ENCODE measurements around the gene ZNF343.

Gene ZNF343

DNA sequence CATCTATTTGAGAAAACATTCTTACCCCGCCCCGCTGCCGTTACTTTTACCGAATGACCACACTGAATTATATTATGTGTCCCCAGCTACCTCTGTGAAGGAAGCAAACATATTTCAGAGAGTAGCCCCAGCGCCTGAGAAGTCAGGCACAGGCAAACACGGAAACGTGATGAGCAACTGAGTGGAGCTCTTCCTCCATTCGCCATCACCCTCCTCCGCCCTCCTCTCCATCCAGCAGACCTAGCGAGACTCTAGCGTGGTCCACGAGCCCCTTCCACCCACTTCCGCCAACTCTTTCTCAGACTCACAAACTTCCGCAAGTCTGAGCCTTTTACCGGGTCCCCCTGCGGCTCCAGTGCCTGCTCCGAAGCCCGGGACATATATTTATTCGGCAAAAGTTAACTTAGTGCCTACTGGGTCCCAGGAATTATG lies 38.7 kb downstream of the ZNF343 start:
- H3K4me3 ChIP-seq (ENCODE audit: low read length) = peak overlapping the region; percentile 94
- TF ChIP-seq, protein P1, sequence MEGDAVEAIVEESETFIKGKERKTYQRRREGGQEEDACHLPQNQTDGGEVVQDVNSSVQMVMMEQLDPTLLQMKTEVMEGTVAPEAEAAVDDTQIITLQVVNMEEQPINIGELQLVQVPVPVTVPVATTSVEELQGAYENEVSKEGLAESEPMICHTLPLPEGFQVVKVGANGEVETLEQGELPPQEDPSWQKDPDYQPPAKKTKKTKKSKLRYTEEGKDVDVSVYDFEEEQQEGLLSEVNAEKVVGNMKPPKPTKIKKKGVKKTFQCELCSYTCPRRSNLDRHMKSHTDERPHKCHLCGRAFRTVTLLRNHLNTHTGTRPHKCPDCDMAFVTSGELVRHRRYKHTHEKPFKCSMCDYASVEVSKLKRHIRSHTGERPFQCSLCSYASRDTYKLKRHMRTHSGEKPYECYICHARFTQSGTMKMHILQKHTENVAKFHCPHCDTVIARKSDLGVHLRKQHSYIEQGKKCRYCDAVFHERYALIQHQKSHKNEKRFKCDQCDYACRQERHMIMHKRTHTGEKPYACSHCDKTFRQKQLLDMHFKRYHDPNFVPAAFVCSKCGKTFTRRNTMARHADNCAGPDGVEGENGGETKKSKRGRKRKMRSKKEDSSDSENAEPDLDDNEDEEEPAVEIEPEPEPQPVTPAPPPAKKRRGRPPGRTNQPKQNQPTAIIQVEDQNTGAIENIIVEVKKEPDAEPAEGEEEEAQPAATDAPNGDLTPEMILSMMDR (conservative IDR thresholded peaks at IDR 0.05; ENCODE audit: low read length) = no peak
- peak; percentile 54 for DNase-seq (ENCODE audit: low read depth)

DNA sequence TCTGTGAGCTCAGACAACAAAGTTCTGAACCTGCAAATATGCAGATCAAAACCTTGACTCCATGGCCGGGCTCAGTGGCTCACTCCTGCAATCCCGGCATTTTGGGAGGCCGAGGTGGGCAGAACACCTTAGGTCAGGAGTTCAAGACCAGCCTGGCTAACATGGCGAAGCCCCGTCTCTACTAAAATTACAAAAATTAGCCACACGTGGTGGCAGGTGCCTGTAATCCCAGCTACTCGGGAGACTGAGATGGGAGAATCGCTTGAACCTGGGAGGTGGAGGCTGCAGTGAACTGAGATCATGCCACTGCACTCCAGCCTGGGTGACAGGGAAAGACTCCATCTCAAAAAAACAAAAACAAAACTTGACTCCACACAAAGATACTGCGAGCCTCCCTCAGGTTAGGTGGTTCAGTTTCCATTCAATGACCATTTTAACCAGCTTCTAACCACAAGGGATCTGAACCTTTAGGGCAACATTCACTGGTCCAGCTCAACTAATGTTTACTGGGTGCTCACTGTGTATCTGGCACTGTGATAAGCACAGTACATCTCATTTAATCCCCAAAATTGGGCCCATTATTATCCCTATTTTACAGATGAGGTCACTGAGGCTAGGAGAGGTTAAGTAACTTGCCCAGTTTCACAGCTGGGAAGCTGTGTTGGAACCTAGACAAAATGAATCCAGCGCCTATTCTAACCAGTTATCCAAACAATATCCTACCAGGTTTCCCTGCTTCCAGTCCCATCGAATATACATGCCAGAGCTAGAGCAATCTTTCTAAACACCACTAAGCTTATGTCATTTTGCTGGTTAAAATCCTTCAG lies 39.9 kb downstream of the ZNF343 start:
- peak; percentile 31 for DNase-seq (ENCODE audit: low read depth)
- peak overlapping the region; percentile 94 for H3K4me3 ChIP-seq (ENCODE audit: low read length)
- TF ChIP-seq, protein P1 (conservative IDR thresholded peaks at IDR 0.05; ENCODE audit: low read length) = no peak

DNA sequence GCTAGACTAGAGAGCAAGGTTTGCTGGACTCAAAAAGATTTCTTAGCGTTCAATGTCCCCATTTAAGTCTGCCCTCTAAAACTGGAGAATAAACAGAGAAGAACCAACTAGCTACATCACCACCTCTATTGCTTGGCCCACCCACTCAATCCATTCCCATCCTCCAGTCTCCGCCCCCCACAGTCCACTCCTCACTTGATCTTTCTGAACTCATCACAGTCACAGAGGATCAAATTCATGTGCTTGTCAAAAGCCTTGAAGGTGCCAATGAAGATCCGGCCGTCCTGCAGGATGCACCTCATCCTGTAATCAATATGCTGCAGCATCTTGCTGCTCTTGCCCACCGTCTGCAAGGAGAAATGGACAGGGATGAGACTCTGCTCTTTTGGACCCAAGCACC lies 41.3 kb downstream of the ZNF343 start:
- DNase-seq (ENCODE audit: low read depth) = no peak
- H3K4me3 ChIP-seq (ENCODE audit: low read length) = no peak overlapping the region
- TF ChIP-seq, protein P1 (conservative IDR thresholded peaks at IDR 0.05; ENCODE audit: low read length) = no peak

GRCh38 chr20:2465100-2465499 lies 43.6 kb downstream of the ZNF343 start:
- TF ChIP-seq, protein P1 (conservative IDR thresholded peaks at IDR 0.05; ENCODE audit: low read length) = no peak
- no peak for DNase-seq (ENCODE audit: low read depth)

GRCh38 chr20:2463616-2464365 lies 44.9 kb downstream of the ZNF343 start:
- TF ChIP-seq, protein P1 (conservative IDR thresholded peaks at IDR 0.05; ENCODE audit: low read length) = no peak
- H3K4me3 ChIP-seq (ENCODE audit: low read length) = no peak overlapping the region
- no peak for DNase-seq (ENCODE audit: low read depth)

More at GRCh38 chr20:2465100-2465499, 43.6 kb downstream of the ZNF343 start:
- no peak overlapping the region for H3K4me3 ChIP-seq (ENCODE audit: low read length)

- no peak for DNase-seq (ENCODE audit: low read depth)
- TF ChIP-seq, protein P1 (conservative IDR thresholded peaks at IDR 0.05; ENCODE audit: low read length) = no peak
- no peak overlapping the region for H3K4me3 ChIP-seq (ENCODE audit: low read length)
These were observed 46.2 kb downstream of the ZNF343 start for GRCh38 chr20:2462484-2462883.

Data from AG10803 (cell line).